NCI-H2171 (cell line): ENCODE data around the gene RNF157.
"Not testable (repeated sequence)": the region's sequence is repeated elsewhere in the genome, so short reads cannot be mapped to it uniquely, and the experiment has no call there.

Experiments used
- DNase-seq: peaks from one replicate; lab custom pipeline; 2025; lab: John Stamatoyannopoulos, UW

RNF157 gene

DNA sequence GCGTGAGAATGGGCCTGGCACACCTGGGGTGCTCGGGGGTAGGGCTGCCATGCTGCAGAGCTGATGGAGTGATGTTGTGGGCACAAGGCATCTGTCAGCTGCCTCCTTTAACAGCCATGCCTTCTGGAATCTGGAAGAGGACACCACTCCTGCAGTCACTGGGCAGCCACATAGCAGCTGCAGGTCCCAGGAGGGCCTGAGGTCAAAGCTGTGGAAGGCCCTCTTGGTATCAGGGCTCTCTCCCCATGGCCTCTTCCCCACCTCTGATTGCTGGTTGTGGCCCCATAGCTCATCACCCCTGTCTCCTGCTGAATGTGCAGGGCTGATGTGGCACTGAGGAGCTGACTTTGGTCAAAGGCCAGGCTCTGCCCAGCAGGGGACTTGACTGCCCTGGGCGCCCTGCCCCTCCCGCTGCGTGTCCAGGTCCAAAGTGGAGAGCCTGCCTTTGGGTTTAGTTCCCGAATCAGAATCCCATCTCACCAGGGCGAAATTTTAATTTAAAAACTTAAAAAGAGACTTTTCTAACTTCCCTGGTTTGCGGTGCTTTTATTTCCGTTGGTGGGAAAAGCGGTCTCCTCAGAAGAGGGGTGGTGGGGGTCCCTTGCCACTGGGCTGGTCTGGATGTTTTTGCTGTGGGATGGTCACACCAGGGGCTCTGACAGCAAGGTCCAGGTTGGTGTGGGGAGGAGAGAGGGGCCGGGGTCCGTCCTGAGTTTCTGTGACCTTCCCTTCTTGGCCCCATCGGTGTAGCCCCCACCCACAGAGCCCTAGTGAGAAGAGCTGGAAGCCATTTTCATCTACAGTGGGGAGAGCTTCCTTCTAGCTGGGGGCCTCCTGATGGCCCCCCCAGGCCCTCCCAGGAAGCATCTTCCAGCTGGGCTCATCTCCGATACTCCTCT is 30.7 kb upstream of the RNF157 start:
- DNase-seq, result no peak

DNA sequence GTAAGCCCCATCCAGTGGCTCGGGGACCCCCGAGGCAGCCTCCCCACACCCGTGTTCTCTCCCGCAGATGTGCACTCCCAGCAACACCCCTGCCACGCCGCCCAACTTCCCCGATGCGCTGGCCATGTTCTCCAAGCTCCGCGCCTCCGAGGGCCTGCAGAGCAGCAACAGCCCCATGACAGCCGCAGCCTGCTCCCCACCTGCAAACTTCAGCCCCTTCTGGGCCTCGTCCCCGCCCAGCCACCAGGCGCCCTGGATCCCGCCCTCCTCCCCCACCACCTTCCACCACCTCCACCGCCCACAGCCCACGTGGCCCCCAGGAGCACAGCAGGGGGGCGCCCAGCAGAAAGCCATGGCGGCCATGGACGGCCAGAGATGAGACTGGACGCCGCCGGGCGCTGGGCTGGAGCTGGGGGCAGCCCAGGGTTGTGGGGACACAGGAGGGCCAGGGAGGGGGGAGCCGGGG is 29.9 kb upstream of the RNF157 start:
- DNase-seq, result no peak

- DNase-seq, result no peak
Measured at GRCh38 chr17:76268991-76269981, 29.0 kb upstream of the RNF157 start.

DNA sequence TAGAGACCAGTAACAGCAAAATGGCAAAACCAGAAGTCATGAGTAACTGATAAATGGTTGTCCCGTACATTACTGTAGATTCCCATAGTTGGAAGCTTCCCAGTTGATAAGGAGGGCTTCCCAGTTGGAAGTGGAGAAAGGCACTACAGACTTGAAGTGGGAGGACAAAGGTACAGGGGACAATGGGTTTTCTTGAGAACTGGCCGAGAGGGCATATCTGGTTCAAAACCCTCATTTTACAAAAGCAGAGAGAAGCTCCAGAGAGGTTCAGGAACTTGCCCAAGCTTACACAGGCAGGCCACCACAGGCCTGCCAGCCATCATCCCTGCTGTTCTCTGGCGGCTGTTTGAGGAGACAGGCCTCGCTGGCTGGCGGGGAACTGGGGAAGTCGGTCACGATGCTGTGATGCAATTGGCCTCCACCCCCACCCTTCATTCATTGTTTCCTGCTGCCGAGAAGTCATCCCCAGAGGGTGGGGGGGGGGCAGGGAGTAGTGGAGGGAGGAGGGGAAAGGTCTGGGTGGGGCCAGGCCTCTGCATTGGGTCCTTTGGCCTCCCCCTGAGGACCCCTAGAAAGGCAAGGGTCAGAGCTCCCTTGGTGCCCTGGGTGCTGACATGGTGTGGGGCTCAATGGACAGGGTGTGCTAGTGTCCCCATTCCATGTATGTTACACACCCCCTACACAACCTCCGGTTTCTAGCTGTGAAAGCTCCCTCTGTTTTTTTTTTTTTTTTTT is 27.9 kb upstream of the RNF157 start:
- DNase-seq, result no peak

GRCh38 chr17:76267581-76268001 is 27.3 kb upstream of the RNF157 start:
- DNase-seq, result not testable (repeated sequence)

DNA sequence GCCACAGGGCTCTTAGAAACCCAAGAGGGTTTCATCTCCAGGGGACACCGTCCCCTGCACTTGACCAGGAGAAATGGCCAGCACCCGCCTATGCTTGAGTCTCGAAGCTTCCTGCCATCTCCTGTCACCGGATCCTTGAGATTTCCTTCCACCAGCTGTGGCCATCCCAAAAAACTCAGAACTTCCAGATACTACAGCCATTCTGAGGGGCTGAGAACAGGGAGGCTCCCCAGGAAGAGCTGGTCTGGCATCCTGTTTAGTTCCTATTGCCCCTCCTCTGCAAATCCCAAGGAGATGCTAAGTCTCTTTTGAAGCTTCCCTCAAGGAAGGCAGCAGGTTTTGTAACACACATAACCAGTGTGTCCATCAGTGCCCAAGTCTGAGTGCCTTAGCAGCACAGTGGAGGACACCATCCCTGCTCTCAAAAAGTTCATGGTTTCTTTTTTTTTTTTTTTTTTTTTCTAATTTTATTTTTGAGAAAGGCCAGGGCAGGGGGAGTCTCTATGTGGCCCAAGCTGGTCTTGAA is 26.8 kb upstream of the RNF157 start:
- DNase-seq, result no peak

- no peak for DNase-seq
Measured at GRCh38 chr17:76266244-76266938, 26.1 kb upstream of the RNF157 start.

- DNase-seq, result peak; percentile 46
Measured at GRCh38 chr17:76265624-76266243, 25.4 kb upstream of the RNF157 start.

- DNase-seq, result peak; percentile 98
Measured at GRCh38 chr17:76264755-76265623, 24.7 kb upstream of the RNF157 start, which contains the start of gene UBALD2. Gene UBALD2, plus strand, starts transcription at chr17:76265348. Its CDS starts 158 bp downstream, at chr17:76265506.

DNA sequence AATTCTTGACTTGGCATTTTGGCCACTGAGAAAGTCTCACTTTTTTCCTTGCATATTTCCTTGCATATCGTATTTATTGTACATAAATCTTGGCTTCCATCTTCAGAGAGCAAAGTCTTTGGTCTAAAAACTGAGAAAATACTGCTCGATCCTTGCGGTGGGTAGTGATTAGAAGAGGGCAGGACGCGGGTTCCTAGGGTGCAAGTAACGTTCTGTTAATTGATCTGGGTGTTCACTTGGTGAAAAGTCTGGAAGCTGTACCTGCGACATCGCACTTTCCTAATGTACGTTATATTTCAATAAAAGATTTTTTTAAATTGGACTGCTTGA is 24.1 kb upstream of the RNF157 start:
- DNase-seq, result no peak

- DNase-seq, result no peak
Measured at GRCh38 chr17:76263896-76264295, 23.6 kb upstream of the RNF157 start.

- no peak for DNase-seq
Measured at GRCh38 chr17:76262732-76263344, 22.5 kb upstream of the RNF157 start.

GRCh38 chr17:76261421-76262215 is 21.3 kb upstream of the RNF157 start:
- DNase-seq, result no peak

DNA sequence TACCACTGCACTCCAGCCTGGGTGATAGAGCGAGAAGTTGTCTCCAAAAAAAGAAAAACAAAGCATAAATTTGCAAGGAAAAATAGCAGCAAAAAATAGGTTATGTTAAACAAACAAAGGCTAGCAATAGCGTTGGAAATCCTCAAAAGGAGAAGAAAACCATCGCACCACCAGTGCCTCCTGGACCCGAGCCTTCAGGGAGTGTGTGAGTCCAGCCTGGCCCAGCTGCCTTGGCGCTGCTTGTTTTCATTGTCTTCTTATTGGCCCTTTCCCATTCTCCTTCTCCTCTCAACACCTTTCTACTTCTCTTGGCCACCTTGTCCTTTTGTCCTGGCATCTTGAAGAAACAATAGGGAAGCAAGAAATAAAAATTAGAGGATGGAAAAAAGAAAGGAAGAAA is 20.4 kb upstream of the RNF157 start:
- no peak for DNase-seq

DNA sequence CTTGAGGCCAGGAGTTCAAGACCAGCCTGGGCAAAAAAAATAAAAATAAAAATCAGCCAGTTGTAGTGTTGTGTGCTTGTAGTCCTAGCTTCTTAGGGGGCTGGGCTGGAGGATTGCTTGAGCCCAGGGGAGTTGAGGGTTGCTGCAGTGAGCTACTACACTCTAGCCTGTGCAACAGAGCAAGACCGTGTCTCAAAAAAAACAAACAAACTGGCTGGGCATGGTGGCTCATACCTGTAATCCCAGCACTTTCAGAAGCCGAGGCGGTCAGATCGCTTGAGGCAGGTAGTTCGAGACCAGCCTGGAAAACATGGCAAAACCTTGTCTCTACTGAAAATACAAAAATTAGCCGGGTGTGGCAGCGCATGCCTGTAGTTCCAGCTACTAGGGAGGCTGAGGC is 19.9 kb upstream of the RNF157 start:
- no peak for DNase-seq

- not testable (repeated sequence) for DNase-seq
Measured at GRCh38 chr17:76256430-76257050, 16.2 kb upstream of the RNF157 start.

GRCh38 chr17:76255801-76256429 is 15.6 kb upstream of the RNF157 start:
- DNase-seq, result no peak
